Uterus (tissue), 4 donors: ENCODE data around the gene ETS1. TPM values are rescaled to one million over a fixed set of nuclear protein-coding genes. Genes with fewer than 3 reads are reported as not detected.
A peak's percentile ranks its signal among the peaks of the same experiment; 100 is the strongest.

Experiments used
- DNase-seq, 2 donors: peaks; one replicate each; pipeline ENCODE4 v3.0.0-alpha.2; 2019 to 2020
- H3K27ac ChIP-seq, 2 donors: fragments of 200-600 bp; sonication (generic); 1 replicate in 1 of 2; 2 replicates in 1 of 2; pipeline ENCODE4 v1.5.1; 2016 to 2018
- H3K27me3 ChIP-seq, 2 donors: fragments of 200-600 bp; sonication (generic); one replicate each; pipeline ENCODE4 v1.5.1; 2018 to 2019; ENCODE audit warnings: control low read depth in 1 of 2
- H3K36me3 ChIP-seq, 2 donors: fragments of 200-600 bp; sonication (generic); one replicate each; pipeline ENCODE4 v1.5.1; 2019; ENCODE audit warnings: control low read depth in 1 of 2
- H3K4me1 ChIP-seq, 2 donors: fragments of 200-600 bp; sonication (generic); one replicate each; pipeline ENCODE4 v1.5.1; 2018 to 2019; ENCODE audit warnings: control low read depth in 1 of 2
- H3K4me3 ChIP-seq, 2 donors: fragments of 200-600 bp; sonication (generic); 1 replicate in 1 of 2; 2 replicates in 1 of 2; pipeline ENCODE4 v1.5.1; 2018 to 2019; ENCODE audit warnings: mild to moderate bottlenecking in 1 of 2
- H3K9me3 ChIP-seq, 2 donors: fragments of 200-600 bp; sonication (generic); one replicate each; pipeline ENCODE4 v1.5.1; 2019; ENCODE audit warnings: control low read depth in 1 of 2
- POLR2A ChIP-seq, 2 donors: fragments of 450-650 bp; IDR thresholded peaks; one replicate each; pipeline ENCODE4 v1.6.1; 2016; ENCODE audit warnings: antibody characterized with exemption in 2 of 2, mild to moderate bottlenecking in 1 of 2, moderate library complexity in 1 of 2
- intact Hi-C: fragments of 100-400 bp; cut with DNase I; formaldehyde crosslinking; loops from one replicate; pipeline ENCODE4 v1.15.1; 2023; ENCODE audit warnings: low total_unique reads
- total RNA-seq, 4 donors: library from RNA; depleted of rRNA in 3 of 4; stranded (reverse); fragments of >200 nt in 3 of 4; gene quantifications; one replicate each; pipeline versions ENCODE4 v1.1.0 to v1.2.4, GENCODE V29; 2014 to 2023
- TF ChIP-seq, protein P1 (sequence below), 4 experiments: fragments of 200-600 bp in 2 of 4; fragments of 450-650 bp in 2 of 4; sonication (generic) in 2 of 4; IDR thresholded peaks; one replicate each; pipeline ENCODE4 v1.5.1; 2016 to 2019; ENCODE audit warnings: antibody characterized with exemption in 4 of 4, mild to moderate bottlenecking in 2 of 4, moderate library complexity in 1 of 4
- donor health status: DM: yes; HTN: yes; CAD: no.

The ETS1 gene
- total RNA-seq, 4 donors from 2014 or later = 24.1 to 80.9 (median 58.3) TPM

GRCh38 chr11:128467610-128468041 is 119.7 kb downstream of the ETS1 start:
- H3K36me3 ChIP-seq = no peaks in the 10 kb centered on the region
- no peak overlapping the region for H3K4me3 ChIP-seq

GRCh38 chr11:128467041-128467440 is 120.3 kb downstream of the ETS1 start:
- intact Hi-C loops = no loop called here
- H3K27me3 ChIP-seq = no peaks in the 10 kb centered on the region
- no peak overlapping the region for H3K4me3 ChIP-seq
- no peak for DNase-seq
- no peaks in the 10 kb centered on the region for H3K36me3 ChIP-seq
- TF ChIP-seq, protein P1, sequence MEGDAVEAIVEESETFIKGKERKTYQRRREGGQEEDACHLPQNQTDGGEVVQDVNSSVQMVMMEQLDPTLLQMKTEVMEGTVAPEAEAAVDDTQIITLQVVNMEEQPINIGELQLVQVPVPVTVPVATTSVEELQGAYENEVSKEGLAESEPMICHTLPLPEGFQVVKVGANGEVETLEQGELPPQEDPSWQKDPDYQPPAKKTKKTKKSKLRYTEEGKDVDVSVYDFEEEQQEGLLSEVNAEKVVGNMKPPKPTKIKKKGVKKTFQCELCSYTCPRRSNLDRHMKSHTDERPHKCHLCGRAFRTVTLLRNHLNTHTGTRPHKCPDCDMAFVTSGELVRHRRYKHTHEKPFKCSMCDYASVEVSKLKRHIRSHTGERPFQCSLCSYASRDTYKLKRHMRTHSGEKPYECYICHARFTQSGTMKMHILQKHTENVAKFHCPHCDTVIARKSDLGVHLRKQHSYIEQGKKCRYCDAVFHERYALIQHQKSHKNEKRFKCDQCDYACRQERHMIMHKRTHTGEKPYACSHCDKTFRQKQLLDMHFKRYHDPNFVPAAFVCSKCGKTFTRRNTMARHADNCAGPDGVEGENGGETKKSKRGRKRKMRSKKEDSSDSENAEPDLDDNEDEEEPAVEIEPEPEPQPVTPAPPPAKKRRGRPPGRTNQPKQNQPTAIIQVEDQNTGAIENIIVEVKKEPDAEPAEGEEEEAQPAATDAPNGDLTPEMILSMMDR (IDR thresholded peaks at IDR 0.05) = no peak
- no peak for TF ChIP-seq POLR2A (IDR thresholded peaks at IDR 0.05)
- no peaks in the 10 kb centered on the region for H3K9me3 ChIP-seq
- peaks cover 0 to 5% of the 10 kb centered on the region in 2 donors for H3K4me1 ChIP-seq
- peak overlapping the region; percentile 59 to 65 for H3K27ac ChIP-seq

More at GRCh38 chr11:128467610-128468041, 119.7 kb downstream of the ETS1 start:
- TF ChIP-seq, protein P1 (IDR thresholded peaks at IDR 0.05) = no peak
- TF ChIP-seq POLR2A (IDR thresholded peaks at IDR 0.05) = no peak
- intact Hi-C loops = no loop called here
- peaks cover 0 to 5% of the 10 kb centered on the region in 2 donors for H3K4me1 ChIP-seq
- peak overlapping the region; percentile 59 to 65 for H3K27ac ChIP-seq
- no peaks in the 10 kb centered on the region for H3K9me3 ChIP-seq
- no peaks in the 10 kb centered on the region for H3K27me3 ChIP-seq
- DNase-seq = peak in 1 of 2 donors; percentile 58

DNA sequence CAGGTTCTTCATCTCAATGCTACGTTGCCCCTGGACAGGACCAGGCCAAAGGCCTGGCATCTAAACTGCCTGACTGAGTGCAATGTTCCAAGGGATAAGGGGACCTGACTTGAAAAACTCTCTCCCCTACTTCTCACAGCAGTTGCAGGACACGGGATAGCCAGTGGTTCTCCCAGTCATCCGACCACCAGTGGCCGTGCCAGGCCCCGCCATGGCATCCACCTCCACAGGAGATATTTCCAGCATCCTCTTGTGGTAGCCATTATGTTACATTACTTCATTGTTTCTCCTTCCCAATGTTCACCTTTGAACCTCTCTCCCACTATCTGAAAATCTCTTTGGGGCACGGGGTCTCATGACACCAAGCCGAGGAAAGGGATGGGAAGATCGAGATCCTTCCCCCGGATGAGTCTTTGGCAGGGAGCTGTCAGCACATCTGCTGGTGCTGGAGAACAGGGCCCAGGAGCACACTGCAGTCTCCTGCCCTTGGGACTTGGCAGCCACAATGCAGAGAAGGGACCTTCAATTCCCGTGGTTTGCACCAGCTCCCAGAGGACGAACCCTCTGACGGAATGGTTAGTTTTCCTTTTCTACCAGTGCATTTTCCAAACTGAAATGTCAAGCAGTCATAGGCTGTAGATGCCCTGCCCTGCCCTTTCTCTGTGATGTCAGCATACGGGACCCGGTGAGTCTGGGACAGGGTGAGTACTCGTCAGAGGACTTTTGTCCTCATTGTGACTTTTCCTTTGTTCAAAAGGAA is 121.2 kb downstream of the ETS1 start:
- Histone ChIP-seq H3K27me3 (no peaks in the 10 kb centered on the region), H3K4me1 (peaks cover 0 to 5% of the 10 kb centered on the region in 2 donors), H3K27ac (peak overlapping the region; percentile 59 to 65), H3K9me3 (no peaks in the 10 kb centered on the region), H3K36me3 (no peaks in the 10 kb centered on the region), H3K4me3 (no peak overlapping the region)
- no peak for TF ChIP-seq POLR2A (IDR thresholded peaks at IDR 0.05)
- TF ChIP-seq, protein P1 (IDR thresholded peaks at IDR 0.05) = no peak
- DNase-seq = no peak
- intact Hi-C loops = no loop called here

GRCh38 chr11:128465531-128465930 is 121.8 kb downstream of the ETS1 start:
- Histone ChIP-seq H3K9me3 (no peaks in the 10 kb centered on the region), H3K4me1 (peaks cover 0 to 5% of the 10 kb centered on the region in 2 donors), H3K27me3 (no peaks in the 10 kb centered on the region), H3K27ac (peak overlapping the region; percentile 8 to 59), H3K4me3 (no peak overlapping the region), H3K36me3 (no peaks in the 10 kb centered on the region)
- TF ChIP-seq POLR2A (IDR thresholded peaks at IDR 0.05) = no peak
- TF ChIP-seq, protein P1 (IDR thresholded peaks at IDR 0.05) = no peak
- DNase-seq = no peak
- intact Hi-C loops = no loop called here

DNA sequence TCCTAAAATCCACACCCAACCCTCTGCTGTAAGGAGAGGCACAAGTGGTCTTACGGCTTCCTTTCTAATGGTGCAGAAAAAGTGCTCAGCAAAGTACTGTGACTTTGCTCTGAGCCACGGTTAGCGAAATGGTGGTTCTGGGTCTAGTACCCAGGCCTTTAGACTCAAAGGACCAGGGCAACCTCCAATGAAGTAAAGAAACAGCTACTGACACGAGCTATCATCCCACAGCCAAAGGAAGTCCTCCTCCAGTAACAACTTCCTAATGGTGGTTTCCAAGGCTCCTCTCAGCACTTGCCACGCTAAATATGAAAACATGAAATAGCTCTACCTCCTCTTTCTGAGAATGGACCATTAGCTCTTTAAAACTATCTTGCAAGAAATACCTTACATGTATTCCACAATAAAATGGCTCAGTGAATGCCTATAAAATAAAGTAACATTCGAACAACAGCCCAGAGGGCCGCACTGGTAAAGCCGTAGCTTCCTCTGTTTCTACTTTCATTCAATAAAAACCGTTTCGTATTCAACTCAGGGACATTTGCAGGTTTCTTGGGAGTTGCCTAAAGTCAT is 122.4 kb downstream of the ETS1 start:
- peak overlapping the region; percentile 8 to 59 for H3K27ac ChIP-seq
- intact Hi-C loops = no loop called here

More for the DNA sequence above, 122.4 kb downstream of the ETS1 start:
- Histone ChIP-seq H3K4me3 (no peak overlapping the region), H3K4me1 (peaks cover 0 to 5% of the 10 kb centered on the region in 2 donors), H3K27me3 (no peaks in the 10 kb centered on the region), H3K9me3 (no peaks in the 10 kb centered on the region), H3K36me3 (no peaks in the 10 kb centered on the region)
- TF ChIP-seq POLR2A (IDR thresholded peaks at IDR 0.05) = no peak
- TF ChIP-seq, protein P1 (IDR thresholded peaks at IDR 0.05) = no peak
- DNase-seq = no peak
